Neural progenitor cell (in vitro differentiated cells): Measurements from ENCODE around the gene ZFP90. TPM values are rescaled to one million over a fixed set of nuclear protein-coding genes. Genes with fewer than 3 reads are reported as not detected.

ENCODE experiments used
- DNase-seq: peaks from one replicate; pipeline ENCODE4 v3.0.0-alpha.2; 2016; ENCODE audit warnings: low spot score
- H2AFZ ChIP-seq: fragments of 200-600 bp; sonication (generic); replicated peaks from 2 replicates; pipeline ENCODE4 v1.6.1; 2016; ENCODE audit warnings: antibody characterized with exemption
- H3F3A ChIP-seq: fragments of 200-600 bp; sonication (generic); 2 replicates; pipeline ENCODE4 v1.6.1; 2016; ENCODE audit warnings: antibody characterized with exemption, low read depth
- H3K27ac ChIP-seq: fragments of 200-600 bp; sonication (generic); 2 replicates; pipeline ENCODE4 v1.5.1; 2016; ENCODE audit warnings: mild to moderate bottlenecking
- H3K27me3 ChIP-seq: fragments of 200-600 bp; sonication (generic); 2 replicates; pipeline ENCODE4 v1.6.1; 2016; ENCODE audit warnings: mild to moderate bottlenecking, moderate library complexity
- H3K36me3 ChIP-seq: fragments of 200-600 bp; sonication (generic); 2 replicates; pipeline ENCODE4 v1.5.1; 2016
- H3K4me1 ChIP-seq: fragments of 200-600 bp; sonication (generic); 2 replicates; pipeline ENCODE4 v1.6.1; 2016; ENCODE audit warnings: mixed run types
- H3K4me2 ChIP-seq: fragments of 200-600 bp; sonication (generic); 2 replicates; pipeline ENCODE4 v1.6.1; 2016
- H3K4me3 ChIP-seq: fragments of 200-600 bp; sonication (generic); 2 replicates; pipeline ENCODE4 v1.5.1; 2016
- H3K79me2 ChIP-seq: fragments of 200-600 bp; sonication (generic); 2 replicates; pipeline ENCODE4 v1.6.1; 2016; ENCODE audit warnings: low read depth
- H3K9ac ChIP-seq: fragments of 200-600 bp; sonication (generic); 2 replicates; pipeline ENCODE4 v1.6.1; 2016
- H3K9me3 ChIP-seq: fragments of 200-600 bp; sonication (generic); 2 replicates; pipeline ENCODE4 v1.5.1; 2016; ENCODE audit warnings: low read depth
- H4K20me1 ChIP-seq: fragments of 200-600 bp; sonication (generic); 2 replicates; pipeline ENCODE4 v1.6.1; 2016; ENCODE audit warnings: low read depth
- H3K27ac Mint-ChIP-seq: 3 replicates; pipeline ENCODE4 v1.8.0; 2021; ENCODE audit warnings: mixed read lengths
- H3K27me3 Mint-ChIP-seq: 2 replicates; pipeline ENCODE4 v1.8.0; 2022; ENCODE audit warnings: low read depth, mild to moderate bottlenecking, inconsistent platforms, moderate library complexity, mixed read lengths; ENCODE audit not compliant: insufficient read depth
- H3K36me3 Mint-ChIP-seq: 3 replicates; pipeline ENCODE4 v1.8.0; 2021; ENCODE audit warnings: mixed read lengths
- H3K4me1 Mint-ChIP-seq: 3 replicates; pipeline ENCODE4 v1.8.0; 2021; ENCODE audit warnings: mixed read lengths
- H3K4me3 Mint-ChIP-seq: 3 replicates; pipeline ENCODE4 v1.8.0; 2021; ENCODE audit warnings: mild to moderate bottlenecking, moderate library complexity, mixed read lengths
- H3K9me3 Mint-ChIP-seq: 3 replicates; pipeline ENCODE4 v1.8.0; 2020; ENCODE audit warnings: mixed read lengths
- CTCF ChIP-seq: fragments of 200-600 bp; sonication (generic); IDR thresholded peaks from 2 replicates; pipeline ENCODE4 v1.5.1; 2017; ENCODE audit warnings: antibody characterized with exemption, mild to moderate bottlenecking
- EZH2 ChIP-seq: fragments of 200-600 bp; sonication (generic); IDR thresholded peaks from 2 replicates; pipeline ENCODE4 v1.6.1; 2017; ENCODE audit warnings: antibody characterized with exemption, mild to moderate bottlenecking, moderate library complexity
- EZH2phosphoT487 ChIP-seq: fragments of 200-600 bp; sonication (generic); IDR thresholded peaks from 2 replicates; pipeline ENCODE4 v1.6.1; 2017; ENCODE audit warnings: antibody characterized with exemption
- total RNA-seq: library from RNA; depleted of rRNA; stranded (reverse); fragments of >200 nt; gene quantifications from 2 replicates; pipeline ENCODE4 v1.2.3, GENCODE V29; 2015; ENCODE audit warnings: low replicate concordance

ZFP90 gene
- total RNA-seq, 1 donor from 2014 or later, result 63.6 TPM

DNA sequence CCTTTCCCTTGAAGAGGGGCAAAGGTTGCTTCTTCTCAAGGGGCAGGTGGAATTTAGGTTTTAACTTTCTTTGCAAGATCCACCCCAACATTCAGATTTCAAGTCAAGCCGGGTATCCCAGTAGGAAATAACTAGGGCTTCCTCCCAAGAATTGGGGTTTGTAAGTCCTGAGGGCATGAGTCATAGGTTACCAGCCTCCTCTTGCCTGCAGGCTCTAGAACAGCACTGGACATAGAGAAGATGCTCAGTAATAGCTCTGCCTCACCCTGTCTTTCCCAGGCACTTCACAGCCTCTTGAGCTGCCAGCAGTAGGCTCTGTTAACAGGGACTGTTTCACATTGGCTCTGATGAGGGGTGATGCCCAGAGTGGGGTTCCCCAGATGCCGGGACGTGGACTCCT lies 35.8 kb upstream of the ZFP90 start:
- Histone ChIP-seq H4K20me1 (no peaks in the 10 kb centered on the region), H3K27me3 (no peaks in the 10 kb centered on the region), H3K36me3 (no peaks in the 10 kb centered on the region), H3K9ac (no peak overlapping the region), H3K4me3 (no peak overlapping the region), H3F3A (no peaks in the 10 kb centered on the region), H3K79me2 (no peaks in the 10 kb centered on the region), H3K27ac (no peak overlapping the region), H2AFZ (no peak overlapping the region), H3K4me2 (no peak overlapping the region), H3K9me3 (no peaks in the 10 kb centered on the region), H3K4me1 (no peaks in the 10 kb centered on the region)
- Mint-ChIP-seq H3K4me1 (no peaks in the 10 kb centered on the region), H3K4me3 (no peak overlapping the region), H3K36me3 (no peaks in the 10 kb centered on the region), H3K9me3 (no peaks in the 10 kb centered on the region), H3K27me3 (peaks cover 16% of the 10 kb centered on the region), H3K27ac (no peak overlapping the region)
- TF ChIP-seq EZH2 (no peak), CTCF (no peak), EZH2phosphoT487 (no peak)
- no peak for DNase-seq

- Histone ChIP-seq H3K79me2 (no peaks in the 10 kb centered on the region), H4K20me1 (no peaks in the 10 kb centered on the region), H3K4me3 (no peak overlapping the region), H3K27ac (no peak overlapping the region), H3K9me3 (no peaks in the 10 kb centered on the region), H3K27me3 (no peaks in the 10 kb centered on the region), H3K4me1 (no peaks in the 10 kb centered on the region), H2AFZ (no peak overlapping the region), H3K36me3 (no peaks in the 10 kb centered on the region), H3K4me2 (no peak overlapping the region), H3K9ac (no peak overlapping the region), H3F3A (no peaks in the 10 kb centered on the region)
- no peak for TF ChIP-seq EZH2
- no peak for TF ChIP-seq EZH2phosphoT487
- no peak for TF ChIP-seq CTCF
- Mint-ChIP-seq H3K4me3 (no peak overlapping the region), H3K4me1 (no peaks in the 10 kb centered on the region), H3K27ac (no peak overlapping the region), H3K27me3 (peaks cover 18% of the 10 kb centered on the region), H3K36me3 (no peaks in the 10 kb centered on the region), H3K9me3 (no peaks in the 10 kb centered on the region)
- no peak for DNase-seq
Measured at GRCh38 chr16:68504066-68504465, 35.0 kb upstream of the ZFP90 start.

DNA sequence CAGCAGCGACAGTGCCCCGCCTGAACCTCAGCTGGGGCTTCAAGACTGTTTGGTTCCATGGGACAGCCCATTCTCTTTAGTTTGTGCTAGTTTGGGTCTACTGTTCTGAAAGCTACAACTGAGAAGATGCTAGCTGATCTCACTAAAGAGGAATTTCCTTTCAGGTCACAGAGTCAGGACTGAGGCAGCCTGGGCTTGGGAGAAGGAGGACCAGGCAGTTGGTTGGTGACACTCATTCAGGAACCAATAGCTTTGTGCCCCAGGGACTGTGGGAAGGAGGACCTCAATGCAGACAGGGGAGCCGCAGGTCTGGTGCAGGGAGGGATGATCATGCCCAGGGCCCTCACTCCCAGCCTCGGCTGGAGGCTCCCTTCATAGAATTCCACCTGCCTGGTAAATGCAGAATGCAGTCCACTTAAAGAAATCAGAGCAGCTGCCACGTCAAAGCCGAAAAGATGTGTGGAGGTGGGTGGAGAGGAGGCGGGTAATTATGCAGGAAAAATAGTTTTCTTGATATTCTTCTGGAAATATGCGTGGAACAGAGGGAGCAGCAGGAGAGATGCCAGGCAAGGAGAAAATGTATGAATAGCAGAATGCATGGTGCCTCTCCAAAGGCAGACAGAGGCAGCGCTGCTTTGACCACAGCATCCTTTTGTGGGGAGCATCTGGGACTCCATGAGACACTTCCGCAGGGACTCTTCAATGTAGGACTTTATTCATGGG lies 32.6 kb upstream of the ZFP90 start:
- Histone ChIP-seq H4K20me1 (no peaks in the 10 kb centered on the region), H3K4me1 (no peaks in the 10 kb centered on the region), H3K27me3 (peaks cover 7% of the 10 kb centered on the region), H3K27ac (no peak overlapping the region), H3K9me3 (no peaks in the 10 kb centered on the region), H3F3A (no peaks in the 10 kb centered on the region), H3K36me3 (no peaks in the 10 kb centered on the region), H3K79me2 (no peaks in the 10 kb centered on the region), H3K4me2 (no peak overlapping the region), H3K9ac (no peak overlapping the region), H2AFZ (no peak overlapping the region), H3K4me3 (no peak overlapping the region)
- H3K27me3 Mint-ChIP-seq, result peaks cover 19% of the 10 kb centered on the region
- H3K4me1 Mint-ChIP-seq, result no peaks in the 10 kb centered on the region
- TF ChIP-seq EZH2, result no peak
- TF ChIP-seq CTCF, result no peak
- no peak for TF ChIP-seq EZH2phosphoT487
- H3K4me3 Mint-ChIP-seq, result no peak overlapping the region
- no peak for DNase-seq
- H3K36me3 Mint-ChIP-seq, result no peaks in the 10 kb centered on the region
- no peaks in the 10 kb centered on the region for H3K9me3 Mint-ChIP-seq
- no peak overlapping the region for H3K27ac Mint-ChIP-seq
